ENCODE data around the gene SCUBE1. TPM values are rescaled to one million over a fixed set of nuclear protein-coding genes. Genes with fewer than 3 reads are reported as not detected.

SCUBE1 gene
- total RNA-seq, 4 donors from 2014 or later, result 37.3 to 107 (median 75.9) TPM

DNA sequence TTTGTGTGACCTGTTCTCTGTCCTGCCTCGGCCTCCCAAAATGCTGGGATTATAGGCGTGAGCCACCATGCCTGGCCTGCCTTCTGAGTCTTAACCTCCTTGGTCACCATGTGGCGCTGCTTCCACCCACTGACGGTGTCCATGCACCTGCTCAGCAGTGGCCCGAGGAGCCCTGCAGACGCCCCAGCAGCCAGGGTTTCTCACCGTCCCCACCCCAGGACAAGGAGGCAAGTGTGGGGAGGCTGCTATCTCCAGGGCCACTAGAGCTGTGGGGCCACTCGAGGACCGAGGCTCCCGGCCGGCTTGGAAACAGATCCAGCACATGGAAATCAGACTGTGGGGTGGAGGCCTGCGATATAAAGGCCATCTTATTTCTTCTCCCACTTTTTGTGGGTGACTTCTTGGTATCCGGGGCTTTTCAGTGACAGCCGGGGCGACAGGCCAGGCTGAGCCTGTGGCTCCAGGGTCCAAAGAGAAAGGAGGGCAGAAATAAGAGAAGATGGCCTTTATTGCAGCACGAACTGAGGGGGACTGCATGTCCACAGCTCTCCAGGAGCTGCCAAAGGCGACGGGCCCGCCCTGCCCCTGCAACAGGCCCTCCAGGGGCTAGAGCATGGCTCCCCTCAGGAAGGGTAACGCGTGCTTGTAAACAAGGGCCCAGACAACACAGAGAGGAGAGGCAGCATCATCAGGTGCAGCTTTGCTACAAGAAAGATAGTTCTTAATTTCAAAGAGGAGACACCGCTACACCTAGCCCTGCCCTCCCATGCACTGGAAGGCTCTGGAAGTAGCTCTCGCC is 176.8 kb downstream of the SCUBE1 start:
- 78 to 96% methylated on average over 5 of the region's 23 CpGs for WGBS, 2 donors (ENCODE audit: low coverage in 1 of 2)
- no peak for ATAC-seq
- peaks cover 0 to 26% (median 13%) of the 10 kb centered on the region in 3 donors for H3K4me1 ChIP-seq
- H3K27me3 ChIP-seq, result no peaks in the 10 kb centered on the region
- H3K4me3 ChIP-seq, result no peak overlapping the region
- TF ChIP-seq, protein P1, sequence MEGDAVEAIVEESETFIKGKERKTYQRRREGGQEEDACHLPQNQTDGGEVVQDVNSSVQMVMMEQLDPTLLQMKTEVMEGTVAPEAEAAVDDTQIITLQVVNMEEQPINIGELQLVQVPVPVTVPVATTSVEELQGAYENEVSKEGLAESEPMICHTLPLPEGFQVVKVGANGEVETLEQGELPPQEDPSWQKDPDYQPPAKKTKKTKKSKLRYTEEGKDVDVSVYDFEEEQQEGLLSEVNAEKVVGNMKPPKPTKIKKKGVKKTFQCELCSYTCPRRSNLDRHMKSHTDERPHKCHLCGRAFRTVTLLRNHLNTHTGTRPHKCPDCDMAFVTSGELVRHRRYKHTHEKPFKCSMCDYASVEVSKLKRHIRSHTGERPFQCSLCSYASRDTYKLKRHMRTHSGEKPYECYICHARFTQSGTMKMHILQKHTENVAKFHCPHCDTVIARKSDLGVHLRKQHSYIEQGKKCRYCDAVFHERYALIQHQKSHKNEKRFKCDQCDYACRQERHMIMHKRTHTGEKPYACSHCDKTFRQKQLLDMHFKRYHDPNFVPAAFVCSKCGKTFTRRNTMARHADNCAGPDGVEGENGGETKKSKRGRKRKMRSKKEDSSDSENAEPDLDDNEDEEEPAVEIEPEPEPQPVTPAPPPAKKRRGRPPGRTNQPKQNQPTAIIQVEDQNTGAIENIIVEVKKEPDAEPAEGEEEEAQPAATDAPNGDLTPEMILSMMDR (IDR thresholded peaks at IDR 0.05), result no peak
- TF ChIP-seq EP300 (IDR thresholded peaks at IDR 0.05) (no peak), POLR2AphosphoS5 (IDR thresholded peaks at IDR 0.05) (no peak), POLR2A (IDR thresholded peaks at IDR 0.05) (no peak)
- H3K27ac ChIP-seq, result no peak overlapping the region
- peaks cover 0 to 72% of the 10 kb centered on the region in 2 donors for H3K36me3 ChIP-seq
- no peaks in the 10 kb centered on the region for H3K9me3 ChIP-seq

DNA sequence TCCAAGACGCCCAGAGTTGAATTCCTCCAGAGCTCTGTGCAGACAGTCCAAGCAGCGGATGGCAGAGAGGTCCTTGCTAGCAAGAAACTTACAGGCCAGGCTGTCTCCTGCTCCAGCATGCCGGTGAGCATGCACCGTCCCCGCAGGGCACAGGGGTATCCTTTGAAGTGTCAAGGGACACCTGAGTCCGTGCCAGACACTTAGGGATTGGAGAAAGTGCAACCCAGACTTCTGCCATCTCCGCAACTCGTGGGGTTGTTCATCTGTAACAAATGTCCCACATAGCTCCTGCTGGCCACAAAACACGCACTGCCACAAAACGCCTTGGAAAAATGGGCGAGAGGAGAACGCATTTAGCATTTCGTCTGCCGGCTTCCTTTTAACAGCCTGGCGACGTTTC is 178.5 kb downstream of the SCUBE1 start:
- Histone ChIP-seq H3K9me3 (no peaks in the 10 kb centered on the region), H3K4me1 (peaks cover 0 to 28% (median 13%) of the 10 kb centered on the region in 3 donors), H3K4me3 (no peak overlapping the region), H3K27ac (peak overlapping the region in 1 of 4 donors; percentile 54), H3K27me3 (no peaks in the 10 kb centered on the region), H3K36me3 (peaks cover 0 to 72% of the 10 kb centered on the region in 2 donors)
- WGBS, 2 donors (ENCODE audit: low coverage in 1 of 2), result 47 to 54% methylated on average over 9 to 15 of the region's 16 CpGs
- ATAC-seq, result no peak
- TF ChIP-seq POLR2A (IDR thresholded peaks at IDR 0.05) (no peak), POLR2AphosphoS5 (IDR thresholded peaks at IDR 0.05) (no peak), EP300 (IDR thresholded peaks at IDR 0.05) (no peak)
- TF ChIP-seq, protein P1 (IDR thresholded peaks at IDR 0.05), result no peak

DNA sequence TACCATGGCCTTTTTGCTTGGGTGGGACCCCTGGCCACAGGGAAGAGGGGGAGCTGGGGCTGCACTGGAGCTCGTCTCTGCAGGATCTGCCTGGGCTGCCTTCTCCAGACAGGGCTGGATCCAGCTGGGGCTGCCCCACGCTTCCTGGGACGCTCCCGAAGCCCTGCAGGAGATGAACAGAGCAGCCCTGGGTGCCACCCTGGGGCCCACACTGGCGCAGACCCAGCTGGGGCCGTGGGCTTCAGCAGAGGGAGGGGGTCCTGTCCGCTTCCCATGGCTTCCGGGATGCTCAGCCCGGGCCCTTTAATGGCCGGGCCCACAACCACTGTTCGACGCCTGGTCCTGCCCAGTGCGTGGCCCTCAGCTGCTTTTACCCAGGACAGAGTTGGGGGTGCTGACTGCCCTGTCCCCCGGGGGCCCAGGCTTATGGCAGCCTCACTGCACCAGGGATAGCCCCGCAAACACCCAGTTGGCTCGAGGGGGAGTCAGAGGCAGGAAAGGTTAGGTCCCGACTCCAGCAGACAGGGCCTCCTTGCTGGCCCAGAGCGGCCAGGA is 179.9 kb downstream of the SCUBE1 start:
- no peak for ATAC-seq
- WGBS, 2 donors (ENCODE audit: low coverage in 1 of 2), result no CpG with 5 or more reads among the region's 18 CpGs
- H3K4me1 ChIP-seq, result peaks cover 0 to 42% (median 13%) of the 10 kb centered on the region in 3 donors

DNA sequence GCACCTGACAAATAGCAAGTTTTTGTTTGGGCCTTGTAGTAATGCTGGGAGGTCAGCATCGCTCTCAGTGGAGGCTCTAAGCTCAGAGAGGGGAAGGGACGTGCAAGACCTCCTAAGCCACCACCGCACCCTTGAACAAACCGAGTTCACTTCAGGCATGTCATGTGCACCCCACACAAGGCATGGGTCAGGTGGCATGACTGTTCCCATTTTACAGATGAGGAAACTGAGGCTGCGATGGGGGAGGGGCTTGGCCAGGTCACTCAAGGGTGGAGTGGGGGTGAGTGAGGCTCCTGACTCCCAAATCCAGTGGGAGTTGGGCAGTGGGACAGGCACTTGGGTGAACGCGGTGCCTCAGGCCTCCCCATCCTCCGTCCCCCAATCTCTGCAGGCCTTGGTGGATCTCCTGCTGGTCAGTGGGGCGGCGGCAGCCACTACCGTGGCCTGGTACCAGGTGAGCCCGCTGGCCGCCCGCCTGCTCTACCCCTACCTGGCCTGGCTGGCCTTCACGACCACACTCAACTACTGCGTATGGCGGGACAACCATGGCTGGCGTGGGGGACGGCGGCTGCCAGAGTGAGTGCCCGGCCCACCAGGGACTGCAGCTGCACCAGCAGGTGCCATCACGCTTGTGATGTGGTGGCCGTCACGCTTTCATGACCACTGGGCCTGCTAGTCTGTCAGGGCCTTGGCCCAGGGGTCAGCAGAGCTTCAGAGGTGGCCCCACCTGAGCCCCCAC is 180.6 kb downstream of the SCUBE1 start:
- Histone ChIP-seq H3K36me3 (peaks cover 0 to 59% of the 10 kb centered on the region in 2 donors), H3K27me3 (no peaks in the 10 kb centered on the region), H3K4me3 (no peak overlapping the region), H3K4me1 (peaks cover 0 to 49% (median 13%) of the 10 kb centered on the region in 3 donors), H3K9me3 (no peaks in the 10 kb centered on the region), H3K27ac (peak overlapping the region in 1 of 4 donors; percentile 54)
- no peak for ATAC-seq
- WGBS, 2 donors (ENCODE audit: low coverage in 1 of 2), result 100% methylated on average over 2 of the region's 24 CpGs; no CpG with 5 or more reads in 1 of the 2 donors
- TF ChIP-seq POLR2AphosphoS5 (IDR thresholded peaks at IDR 0.05), result no peak
- no peak for TF ChIP-seq EP300 (IDR thresholded peaks at IDR 0.05)
- TF ChIP-seq, protein P1 (IDR thresholded peaks at IDR 0.05), result no peak
- no peak for TF ChIP-seq POLR2A (IDR thresholded peaks at IDR 0.05)

More for the DNA sequence above, 179.9 kb downstream of the SCUBE1 start:
- no peaks in the 10 kb centered on the region for H3K27me3 ChIP-seq
- H3K36me3 ChIP-seq, result peaks cover 0 to 66% of the 10 kb centered on the region in 2 donors
- H3K27ac ChIP-seq, result peak overlapping the region in 3 of 4 donors; percentile 54 to 72 (median 57)
- no peaks in the 10 kb centered on the region for H3K9me3 ChIP-seq
- TF ChIP-seq POLR2A (IDR thresholded peaks at IDR 0.05) (no peak), POLR2AphosphoS5 (IDR thresholded peaks at IDR 0.05) (no peak)
- no peak overlapping the region for H3K4me3 ChIP-seq

DNA sequence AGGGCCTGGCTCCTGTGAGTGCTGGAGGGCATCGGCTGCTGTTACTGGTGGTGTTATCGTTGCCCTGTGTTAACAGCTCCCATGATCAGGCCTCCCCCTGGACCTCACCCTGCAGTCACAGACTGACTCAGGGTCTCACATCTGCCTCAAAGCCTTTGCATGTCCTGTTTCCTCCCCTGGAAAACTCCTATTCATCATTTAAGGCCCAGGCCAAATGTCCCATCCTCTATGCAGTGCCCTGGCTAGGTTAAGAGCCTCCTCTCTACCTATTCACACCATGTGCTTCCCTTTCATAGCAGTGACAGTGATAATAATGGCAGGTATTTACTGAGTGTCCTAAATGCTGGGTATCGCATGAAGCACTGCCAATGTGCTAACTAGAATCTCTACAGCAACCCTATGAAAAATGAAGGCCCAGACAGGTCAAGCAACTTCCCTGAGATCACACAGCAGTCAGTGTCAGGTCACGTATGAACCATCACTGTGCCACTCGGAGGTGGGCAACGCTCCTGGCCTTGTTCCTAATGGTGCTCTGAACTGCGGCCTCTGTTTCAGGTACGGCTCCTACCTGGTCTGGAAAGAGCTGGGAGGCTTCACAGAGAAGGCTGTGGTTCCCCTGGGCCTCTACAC is 182.6 kb downstream of the SCUBE1 start:
- Histone ChIP-seq H3K27me3 (no peaks in the 10 kb centered on the region), H3K4me3 (no peak overlapping the region), H3K36me3 (peaks cover 0 to 45% of the 10 kb centered on the region in 2 donors), H3K9me3 (no peaks in the 10 kb centered on the region), H3K4me1 (peaks cover 0 to 52% (median 13%) of the 10 kb centered on the region in 3 donors), H3K27ac (no peak overlapping the region)
- no CpG with 5 or more reads among the region's 8 CpGs for WGBS, 2 donors (ENCODE audit: low coverage in 1 of 2)
- ATAC-seq, result no peak
- TF ChIP-seq, protein P1 (IDR thresholded peaks at IDR 0.05), result no peak
- TF ChIP-seq POLR2A (IDR thresholded peaks at IDR 0.05), result no peak
- TF ChIP-seq EP300 (IDR thresholded peaks at IDR 0.05), result no peak
- TF ChIP-seq POLR2AphosphoS5 (IDR thresholded peaks at IDR 0.05), result no peak

Measured in gastroesophageal sphincter (tissue), 4 donors.